HepG2 (cell line): Measurements from ENCODE around the gene CALR. TPM values are rescaled to one million over a fixed set of nuclear protein-coding genes. Genes with fewer than 3 reads are reported as not detected.
A peak's percentile ranks its signal among the peaks of the same experiment; 100 is the strongest.
"Not testable (repeated sequence)": the region's sequence is repeated elsewhere in the genome, so short reads cannot be mapped to it uniquely, and the experiment has no call there.

Experiments used
- ATAC-seq: fragments of 200-7000 bp; cut with Tn5 transposase; 3 replicates; pipeline ENCODE4 v1.9.1; 2020; ENCODE audit warnings: mild to moderate bottlenecking, moderate library complexity
- BruUV-seq: library from RNA; stranded (reverse); fragments of 400-500 nt; replicated peaks from 2 replicates; lab custom pipeline; 2021; lab: Mats Ljungman, UMichigan
- CTCF ChIA-PET: fragments of 300-600 bp; formaldehyde crosslinking; extraction: SDS; loops from one replicate; lab custom pipeline; 2021; ENCODE audit warnings: low total read pairs, inconsistent platforms, low intra/inter-chr PET ratio; lab: Yijun Ruan, JAX
- POLR2A ChIA-PET: fragments of 350-600 bp; sonication (Branson Sonifier 250); formaldehyde crosslinking; loops from one replicate; lab custom pipeline; 2020; ENCODE audit warnings: antibody characterized with exemption, inconsistent platforms; lab: Yijun Ruan, JAX
- DNase-seq: peaks from one replicate; pipeline ENCODE4 v3.0.0-alpha.2; 2015; ENCODE audit warnings: low spot score
- FAIRE-seq: peaks from 3 replicates; lab custom pipeline; 2011; peaks lifted over from hg19 to GRCh38; lab: Jason Lieb, UNC
- H2AFZ ChIP-seq: one replicate; pipeline ENCODE4 v1.6.1; 2011; ENCODE audit warnings: low read length, inconsistent platforms
- H3K27ac ChIP-seq: fragments of 300-600 bp; 3 replicates; pipeline ENCODE4 v1.8.0; 2011; ENCODE audit warnings: mixed run types, mild to moderate bottlenecking, mixed read lengths, low read length, inconsistent platforms; ENCODE audit not compliant: insufficient read depth; ENCODE audit errors: extremely low read length
- H3K27me3 ChIP-seq, 2 experiments: fragments of 200-600 bp in 1 of 2; 2 replicates in 1 of 2; 3 replicates in 1 of 2; pipeline versions ENCODE4 v1.6.0 to v1.8.0; 2011; ENCODE audit warnings: low read length in 2 of 2, mild to moderate bottlenecking in 2 of 2, moderate library complexity in 2 of 2, inconsistent platforms in 1 of 2; ENCODE audit not compliant: insufficient read depth in 2 of 2, control insufficient read depth in 1 of 2
- H3K36me3 ChIP-seq, 2 experiments: fragments of 200-600 bp in 1 of 2; replicated peaks in 1 of 2; 2 replicates in 1 of 2; 3 replicates in 1 of 2; pipeline versions ENCODE4 v1.5.1 to v1.8.0; 2011; ENCODE audit warnings: low read length in 2 of 2, inconsistent platforms in 1 of 2; ENCODE audit not compliant: insufficient read depth in 2 of 2, control insufficient read depth in 1 of 2
- H3K4me1 ChIP-seq: 2 replicates; pipeline ENCODE4 v1.5.1; 2012; ENCODE audit warnings: low read length, inconsistent platforms; ENCODE audit not compliant: insufficient read depth
- H3K4me2 ChIP-seq: 2 replicates; pipeline ENCODE4 v1.6.0; 2011; ENCODE audit warnings: low read depth, low read length, inconsistent platforms
- H3K4me3 ChIP-seq, 3 experiments: fragments of 200-600 bp in 1 of 3; sonication (generic), shearing (Covaris generic) in 1 of 3; replicated peaks in 1 of 3; 2 replicates each; pipeline ENCODE4 v1.5.1; 2011 to 2016; ENCODE audit warnings: low read length in 3 of 3, inconsistent platforms in 2 of 3, low read depth in 2 of 3, mild to moderate bottlenecking in 2 of 3, control low read depth in 1 of 3, mixed read lengths in 1 of 3; ENCODE audit not compliant: insufficient read depth in 1 of 3
- H3K79me2 ChIP-seq: one replicate; pipeline ENCODE4 v1.6.1; 2011; ENCODE audit warnings: low read length, inconsistent platforms; ENCODE audit not compliant: insufficient read depth
- H3K9ac ChIP-seq: 2 replicates; pipeline ENCODE4 v1.6.0; 2011; ENCODE audit warnings: mild to moderate bottlenecking, low read depth, low read length, inconsistent platforms; ENCODE audit not compliant: insufficient read depth
- H3K9me3 ChIP-seq: 2 replicates; pipeline ENCODE4 v1.5.1; 2012; ENCODE audit warnings: mild to moderate bottlenecking, low read length
- H4K20me1 ChIP-seq: 2 replicates; pipeline ENCODE4 v1.6.0; 2011; ENCODE audit warnings: inconsistent platforms, mild to moderate bottlenecking, low read length, moderate library complexity; ENCODE audit not compliant: insufficient read depth
- AGO2 ChIP-seq: fragments of 200-400 bp; formaldehyde crosslinking; optimal IDR thresholded peaks from 2 replicates; pipeline ENCODE3; 2017; ENCODE audit warnings: mild to moderate bottlenecking, low read depth, low read length, moderate library complexity
- CBX1 ChIP-seq: IDR thresholded peaks from one replicate; pipeline ENCODE4 v1.6.1; 2016; ENCODE audit warnings: antibody characterized with exemption, low read depth
- ETV6 ChIP-seq: sonication (generic); formaldehyde crosslinking; conservative IDR thresholded peaks from 2 replicates; pipeline ENCODE4 v1.4.0; 2020; ENCODE audit warnings: missing genetic modification reagents
- JARID2 ChIP-seq: sonication (generic); formaldehyde crosslinking; IDR thresholded peaks from 2 replicates; pipeline ENCODE4 v1.8.1; 2023; ENCODE audit warnings: missing genetic modification reagents, inconsistent platforms; ENCODE audit not compliant: insufficient replicate concordance
- JUN ChIP-seq: sonication (generic); formaldehyde crosslinking; IDR thresholded peaks from 2 replicates; pipeline ENCODE4 v1.4.0; 2020; ENCODE audit warnings: mild to moderate bottlenecking, missing genetic modification reagents
- MAFF ChIP-seq: IDR thresholded peaks from 2 replicates; pipeline ENCODE4 v1.6.1; 2011; ENCODE audit warnings: low read depth, low read length, improper control_type of control experiment
- MAFK ChIP-seq, 2 experiments: IDR thresholded peaks in 1 of 2; conservative IDR thresholded peaks in 1 of 2; 2 replicates each; pipeline ENCODE4 v1.6.1; 2011; ENCODE audit warnings: improper control_type of control experiment in 2 of 2, low read length in 2 of 2
- RBAK ChIP-seq: sonication (generic); formaldehyde crosslinking; IDR thresholded peaks from 2 replicates; pipeline ENCODE4 v1.5.1; 2020; ENCODE audit warnings: mild to moderate bottlenecking, missing genetic modification reagents
- RFXAP ChIP-seq: sonication (generic); formaldehyde crosslinking; IDR thresholded peaks from 2 replicates; pipeline ENCODE4 v1.4.0; 2020; ENCODE audit warnings: missing genetic modification reagents, borderline replicate concordance
- WGBS: methylation state at CpG from one replicate; pipeline ENCODE4 v1.1.6; 2017; ENCODE audit warnings: low lambda C conversion rate; 5-methylcytosine and 5-hydroxymethylcytosine counted together
- in situ Hi-C: cut with HindIII; loops from 2 replicates; pipeline ENCODE4 v1.10.0; 2017; ENCODE audit warnings: low pct_unique_long_range_greater_than_20kb; ENCODE audit not compliant: extremely low pct_ligation_motif_present
- intact Hi-C: fragments of 100-400 bp; cut with micrococcal nuclease; formaldehyde crosslinking; loops from one replicate; pipeline ENCODE4 v1.10.0; 2022; ENCODE audit not compliant: unreplicated experiment
- polyA plus RNA-seq, 8 experiments: library from polyadenylated mRNA; depleted of rRNA in 3 of 8; stranded (reverse) in 7 of 8; unstranded in 1 of 8; fragments of >200 nt; fragmentation: Illumina TruSeq in 4 of 8; extraction: Trizol in 4 of 8; gene quantifications; 2 replicates each; pipeline versions ENCODE4 v1.2.1 to v1.2.3, GENCODE V29; 2011 to 2016; ENCODE audit warnings: low read depth in 4 of 8, missing spikeins in 1 of 8, mixed read lengths in 1 of 8; ENCODE audit not compliant: insufficient read depth in 1 of 8
- total RNA-seq, 5 experiments: library from RNA; depleted of rRNA; stranded (reverse); fragments of >200 nt; fragmentation: Illumina TruSeq; extraction: Trizol; gene quantifications; 2 replicates each; pipeline ENCODE4 v1.2.3, GENCODE V29; 2016; ENCODE audit warnings: low read depth in 1 of 5

Gene CALR
- total and polyA plus RNA-seq, 2 of the 13 experiments (the other 11 are each of a cell fraction or from before 2014, with no cell fraction given), result 898 to 934 TPM

DNA sequence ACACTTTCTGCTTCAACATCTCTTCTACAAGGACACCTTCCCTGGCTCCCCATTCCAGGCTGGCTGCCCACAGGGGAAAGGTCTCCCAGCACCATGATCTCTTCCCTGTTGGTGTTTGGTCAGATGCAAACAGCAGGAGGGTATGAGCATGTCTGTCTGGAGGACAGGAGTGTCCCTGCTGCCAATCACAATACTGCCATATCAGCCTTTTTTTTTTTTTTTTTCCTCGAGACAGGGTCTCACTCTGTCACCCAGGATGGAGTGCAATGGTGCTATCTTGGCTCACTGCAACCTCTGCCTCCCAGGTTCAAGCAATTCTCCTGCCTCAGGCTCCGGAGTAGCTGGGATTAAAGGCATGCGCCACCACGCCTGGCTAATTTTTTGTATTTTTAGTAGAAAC lies 22.5 kb upstream of the CALR start:
- H3K4me3 ChIP-seq, H3K79me2 ChIP-seq, CTCF ChIA-PET, H3K9ac ChIP-seq, FAIRE-seq, BruUV-seq, H3K27me3 ChIP-seq, DNase-seq, intact Hi-C loops, H3K4me2 ChIP-seq, H2AFZ ChIP-seq, H3K9me3 ChIP-seq, H3K36me3 ChIP-seq, ATAC-seq, H3K27ac ChIP-seq, H4K20me1 ChIP-seq, in situ Hi-C loops: not testable (repeated sequence)
- TF ChIP-seq MAFF (0 out of 2 replicates have a peak, but pooled peaks have one; percentile 21), MAFK (conservative IDR thresholded peaks at IDR 0.05 in 1 of 2, IDR thresholded peaks at IDR 0.05 in 1 of 2; ENCODE audit: low read length in 2 of 2) (peak; percentile 42 to 66; a peak in 2 of 4 replicates)
- 94% methylated on average over 4 of the region's 4 CpGs for WGBS
- POLR2A ChIA-PET, result interaction anchor here (4.2 kb wide), 1 partner anchor 17 kb away, joined by 40 read pairs; the partner anchor contains the start of gene FARSA
- peaks cover 30% of the 10 kb centered on the region for H3K4me1 ChIP-seq

DNA sequence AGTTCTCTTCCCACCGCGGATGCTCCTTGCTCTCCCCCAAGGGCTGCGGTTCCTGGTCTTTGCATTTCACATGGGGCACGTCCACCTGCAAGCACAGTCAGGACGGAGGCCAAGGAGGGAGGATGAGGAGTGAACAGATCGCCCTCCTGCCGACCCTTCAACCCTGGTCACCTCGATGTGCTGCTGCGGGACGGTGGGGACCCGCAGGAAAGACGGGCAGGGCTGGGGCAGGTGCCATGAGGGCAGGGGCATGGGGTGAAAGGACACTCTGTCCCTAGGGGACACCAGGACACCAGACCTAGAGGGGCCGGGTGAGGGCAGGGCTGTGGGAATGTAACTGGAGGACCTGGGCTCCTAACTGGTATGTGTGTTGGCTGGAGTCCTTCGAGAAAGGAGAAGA lies 20.2 kb upstream of the CALR start:
- Histone ChIP-seq H3K27me3 (no peaks in the 10 kb centered on the region), H3K79me2 (no peaks in the 10 kb centered on the region), H3K36me3 (peaks cover 8 to 10% of the 10 kb centered on the region in 2 experiments; a peak in 3 of 5 replicates), H3K4me1 (peaks cover 12% of the 10 kb centered on the region), H2AFZ (no peak overlapping the region), H3K4me3 (no peak overlapping the region), H3K4me2 (no peak overlapping the region), H3K9me3 (no peaks in the 10 kb centered on the region), H3K27ac (no peak overlapping the region)
- DNase-seq, result no peak
- intact Hi-C loops, result no loop called here
- in situ Hi-C loops, result no loop called here
- WGBS, result 89% methylated on average over 14 of the region's 14 CpGs
- POLR2A ChIA-PET, result interaction anchor here (1.1 kb wide), 1 partner anchor 11 kb away, joined by 3 read pairs; no protein-coding TSS in a partner anchor
- BruUV-seq, result no TSS peak
- CTCF ChIA-PET, result no interaction called here
- no peak for FAIRE-seq
- no peak for TF ChIP-seq JARID2 (CRISPR knock-in tag)
- no peak for TF ChIP-seq ETV6
- no peak for TF ChIP-seq CBX1
- TF ChIP-seq AGO2, result peak; percentile 42
- TF ChIP-seq RBAK (CRISPR knock-in tag), result no peak
- TF ChIP-seq RFXAP (CRISPR knock-in tag), result no peak
- TF ChIP-seq JUN (CRISPR knock-in tag), result no peak
- TF ChIP-seq, all 625 proteins: peak for 1
- peak; percentile 16; the same call in 1 of the 3 replicates for ATAC-seq
- Histone ChIP-seq H4K20me1 (no peaks in the 10 kb centered on the region), H3K9ac (no peak overlapping the region)
